G401 (cell line): ENCODE measurements around the gene LHFPL2. TPM values are rescaled to one million over a fixed set of nuclear protein-coding genes. Genes with fewer than 3 reads are reported as not detected.

Experiments used
- DNase-seq: peaks from one replicate; pipeline ENCODE4 v3.0.0-alpha.2; 2015; ENCODE audit warnings: low spot score
- in situ Hi-C: cut with HindIII; loops from 2 replicates; pipeline ENCODE4 v1.10.0; 2016; ENCODE audit warnings: low sequenced_read_pairs, mixed read lengths
- total RNA-seq: library from RNA; depleted of rRNA; stranded (reverse); fragments of >200 nt; shearing (Covaris generic); gene quantifications from 2 replicates; pipeline ENCODE4 v1.2.3, GENCODE V29; 2014

Gene LHFPL2
- total RNA-seq, 1 experiment from 2014 or later: 7.5 TPM

DNA sequence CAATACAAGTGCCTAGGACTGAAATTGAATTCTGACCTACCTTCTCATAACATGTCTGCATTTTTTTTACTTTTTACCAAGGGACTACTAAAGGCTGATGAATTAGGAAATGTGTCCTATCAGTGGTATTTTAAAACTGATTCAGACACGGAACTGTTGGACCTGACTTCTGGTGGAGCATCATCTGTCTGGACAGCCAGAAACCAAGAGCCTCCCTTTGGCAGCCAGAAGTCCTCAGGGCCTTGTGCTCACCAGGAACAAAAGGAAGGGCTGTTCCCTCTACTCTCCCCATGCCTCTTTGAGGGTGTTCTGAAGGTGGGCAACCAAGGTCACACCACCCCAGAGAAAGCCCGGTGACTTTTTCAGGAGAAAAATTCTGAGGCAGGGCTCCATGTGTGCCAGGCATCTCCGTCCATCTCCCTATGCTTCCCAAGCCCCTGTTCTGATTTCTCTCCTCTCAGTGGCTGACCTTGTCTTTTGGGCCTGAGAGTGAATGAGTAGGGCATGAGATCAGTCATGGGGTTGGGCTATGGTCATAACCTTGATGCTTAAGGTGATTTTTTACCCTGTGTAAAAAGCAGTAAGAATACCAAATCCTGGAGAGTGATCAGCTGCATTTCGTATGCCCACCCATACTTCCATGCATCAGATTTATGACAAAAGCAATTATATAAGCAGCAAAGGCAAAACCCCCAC, 144.5 kb downstream of the LHFPL2 start:
- in situ Hi-C loops: no loop called here
- DNase-seq: no peak

DNA sequence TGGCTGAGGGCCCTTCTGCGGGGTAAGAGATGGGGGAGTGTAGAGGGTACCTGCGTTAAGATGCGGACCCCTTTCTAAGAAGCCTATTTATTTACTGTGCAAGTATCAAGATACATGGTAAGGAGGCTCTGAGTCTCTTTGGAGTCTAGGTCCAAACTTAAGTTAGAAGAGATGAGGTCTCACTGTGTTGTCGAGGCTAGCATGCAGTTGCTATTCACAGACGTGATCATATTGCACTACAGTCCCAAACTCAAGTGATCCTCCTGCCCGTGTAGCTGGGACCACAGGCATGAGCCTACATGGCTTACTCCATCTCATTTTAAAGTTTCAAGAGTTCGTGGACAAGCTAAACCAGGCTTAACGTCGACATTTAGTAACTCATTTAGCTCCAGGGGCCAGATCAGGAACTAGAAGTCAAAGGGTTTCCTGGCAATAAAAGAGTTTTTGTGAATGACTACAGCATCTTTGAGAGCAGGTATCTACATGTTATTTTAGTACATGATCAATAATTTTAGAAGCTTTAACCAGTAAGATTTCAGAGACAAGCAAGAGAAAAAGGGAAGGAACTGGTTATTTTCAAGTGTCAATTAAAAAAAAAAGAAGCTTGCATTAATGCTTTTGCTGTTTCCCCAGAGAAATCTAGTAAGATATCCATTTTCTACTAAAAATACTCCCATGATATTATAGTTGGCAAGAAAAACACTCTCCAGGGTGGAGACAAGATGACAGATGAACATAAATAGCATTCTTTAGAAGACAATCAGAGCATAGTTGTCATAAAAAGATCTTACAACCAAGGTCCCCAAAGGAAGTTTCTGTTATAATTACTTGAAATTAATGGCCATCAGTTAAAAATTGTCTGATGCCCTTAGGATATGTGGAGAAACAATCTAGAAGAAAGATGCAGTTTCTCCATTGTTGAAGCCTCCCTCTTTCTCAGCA, 146.9 kb downstream of the LHFPL2 start:
- in situ Hi-C loops: no loop called here
- DNase-seq: no peak

GRCh38 chr5:78500871-78501270, 147.7 kb downstream of the LHFPL2 start:
- DNase-seq: no peak
- in situ Hi-C loops: no loop called here

GRCh38 chr5:78500028-78500427, 148.5 kb downstream of the LHFPL2 start:
- DNase-seq: no peak
- in situ Hi-C loops: no loop called here

DNA sequence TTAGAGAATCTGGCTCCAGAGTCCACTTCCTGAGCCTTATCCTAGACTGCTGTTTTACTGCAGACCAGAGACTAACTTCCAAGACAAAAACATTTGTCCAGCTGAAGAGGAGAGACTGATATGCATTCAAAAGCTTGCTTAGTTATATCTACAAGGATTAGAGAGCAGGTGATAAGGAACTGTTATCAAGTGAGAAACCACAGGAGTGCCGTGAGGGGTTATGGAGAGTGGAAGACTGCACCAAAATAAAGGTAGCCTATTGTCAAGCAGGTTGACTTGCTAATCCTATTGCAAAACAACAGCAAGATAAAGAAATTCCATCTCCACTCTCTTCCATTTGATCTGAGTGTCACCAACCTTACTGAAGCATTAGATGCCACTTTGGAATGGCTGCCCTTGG, 149.1 kb downstream of the LHFPL2 start:
- no peak for DNase-seq
- in situ Hi-C loops: no loop called here

GRCh38 chr5:78497573-78498533, 150.7 kb downstream of the LHFPL2 start:
- DNase-seq: peak; percentile 70
- in situ Hi-C loops: no loop called here

- in situ Hi-C loops: no loop called here
- no peak for DNase-seq
Measured at GRCh38 chr5:78496373-78496772, 152.2 kb downstream of the LHFPL2 start.

DNA sequence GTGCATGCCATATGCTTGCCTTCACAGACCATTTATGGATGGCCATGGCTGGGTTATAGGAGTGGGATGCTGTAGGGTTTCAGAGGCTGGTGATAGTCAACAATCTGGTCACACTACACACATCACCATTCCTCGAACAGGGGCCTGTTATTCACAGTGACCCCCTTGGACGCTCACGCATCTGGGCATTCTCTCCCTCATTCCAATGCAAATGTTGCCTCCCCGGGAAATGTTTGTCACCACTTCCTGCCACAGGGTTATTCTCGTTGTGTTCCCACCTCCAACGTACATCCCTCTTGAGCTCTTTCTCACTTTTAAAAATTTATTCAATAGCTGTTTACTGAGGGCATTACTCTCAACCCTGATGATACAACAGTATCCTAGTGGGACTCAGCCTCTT, 152.8 kb downstream of the LHFPL2 start:
- in situ Hi-C loops: no loop called here
- no peak for DNase-seq

GRCh38 chr5:78492650-78493049, 155.9 kb downstream of the LHFPL2 start:
- in situ Hi-C loops: no loop called here
- DNase-seq: no peak

DNA sequence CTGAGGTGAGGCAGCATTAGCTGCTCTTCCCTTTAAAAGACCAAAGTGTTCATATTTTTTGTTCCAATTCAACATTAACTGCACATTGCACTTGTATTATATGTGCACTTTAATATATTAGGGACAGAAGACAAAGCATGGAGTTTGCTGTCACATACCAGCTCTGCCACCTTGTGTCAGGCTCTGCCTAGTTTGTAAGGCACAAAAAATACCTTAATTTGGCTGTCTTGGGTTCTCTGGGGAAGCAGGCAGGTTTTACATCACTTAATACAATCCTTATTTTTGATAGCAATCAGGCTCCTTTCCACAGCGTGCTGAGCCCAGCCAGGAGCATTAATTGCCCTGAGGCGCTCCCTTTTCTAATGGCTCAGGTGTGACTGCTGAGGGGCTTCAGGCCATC, 156.3 kb downstream of the LHFPL2 start:
- DNase-seq: no peak
- in situ Hi-C loops: no loop called here

DNA sequence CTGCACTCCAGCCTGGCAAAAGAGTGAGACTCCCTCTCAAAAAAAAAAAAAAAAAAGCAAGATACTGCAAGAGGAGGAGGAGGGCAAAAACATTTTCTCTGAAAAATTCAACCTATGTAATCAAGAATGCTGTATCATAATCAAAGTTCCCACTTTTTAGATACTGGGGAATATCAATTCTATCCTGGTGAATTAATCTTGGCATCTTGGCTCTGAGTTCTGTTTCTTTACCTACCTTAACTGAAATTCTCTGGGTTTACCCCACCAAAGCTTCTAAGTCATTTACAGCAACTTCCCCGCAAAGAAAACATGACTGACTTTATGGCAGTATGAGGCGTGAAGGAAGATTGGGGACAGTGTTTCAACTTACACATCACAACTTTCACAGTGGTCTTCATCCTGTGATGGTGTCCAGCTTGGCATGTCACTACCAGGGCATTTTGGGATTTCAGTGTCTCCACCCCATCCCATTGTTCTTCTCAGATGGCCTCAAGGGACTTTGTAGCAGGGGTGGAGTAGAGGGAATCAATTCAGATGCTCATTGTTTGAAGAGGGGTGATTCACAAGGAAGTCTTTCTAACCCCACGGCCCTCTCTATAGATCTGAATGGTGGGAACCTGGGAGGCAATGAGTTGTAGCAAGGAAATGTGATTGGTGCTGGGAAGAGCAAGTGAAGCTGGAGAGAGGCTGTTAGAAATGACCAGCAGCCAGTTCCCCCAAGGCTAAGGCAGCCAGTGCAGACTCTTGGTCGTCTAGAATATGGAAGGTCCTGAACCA, 157.7 kb downstream of the LHFPL2 start:
- no peak for DNase-seq
- in situ Hi-C loops: no loop called here

GRCh38 chr5:78487846-78488245, 160.7 kb downstream of the LHFPL2 start:
- in situ Hi-C loops: no loop called here
- no peak for DNase-seq

GRCh38 chr5:78486218-78486617, 162.4 kb downstream of the LHFPL2 start:
- in situ Hi-C loops: no loop called here
- no peak for DNase-seq

DNA sequence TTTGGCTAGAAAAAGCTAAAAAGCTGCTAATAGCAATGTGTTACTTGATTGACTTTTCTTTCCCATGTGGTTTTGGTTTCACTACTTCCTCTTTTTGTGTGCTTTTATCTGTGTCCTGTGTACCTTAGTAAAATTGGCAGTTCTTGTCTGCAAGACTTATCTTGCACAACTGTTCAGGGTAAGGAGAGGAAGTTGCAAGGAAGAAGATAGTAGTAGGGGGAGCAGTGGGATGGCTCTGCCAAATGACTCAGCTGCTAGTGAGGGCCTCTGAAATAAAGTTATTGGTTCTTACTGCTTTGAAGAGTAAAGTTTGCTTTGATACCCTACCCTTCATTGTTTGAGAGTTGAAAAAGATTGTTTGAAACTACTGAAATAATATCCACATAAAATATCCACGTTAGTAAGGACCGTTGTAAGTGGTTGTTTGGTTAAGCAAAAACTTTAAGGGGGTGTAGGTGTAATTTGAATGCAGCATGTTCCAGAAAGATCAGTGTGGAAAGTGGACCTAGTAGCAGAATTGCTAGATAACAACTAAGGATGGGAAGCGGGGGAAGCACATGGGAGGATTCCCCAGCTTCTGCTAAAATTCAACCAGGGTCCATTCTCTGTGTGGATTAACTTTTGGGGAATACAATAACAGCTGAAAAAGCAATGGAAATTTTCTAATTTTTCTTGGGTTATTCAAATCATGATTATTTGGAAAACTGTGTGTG, 164.6 kb downstream of the LHFPL2 start:
- in situ Hi-C loops: no loop called here

GRCh38 chr5:78482948-78483347, 165.6 kb downstream of the LHFPL2 start:
- in situ Hi-C loops: no loop called here
- DNase-seq: no peak

More for the DNA sequence above, 164.6 kb downstream of the LHFPL2 start:
- no peak for DNase-seq

DNA sequence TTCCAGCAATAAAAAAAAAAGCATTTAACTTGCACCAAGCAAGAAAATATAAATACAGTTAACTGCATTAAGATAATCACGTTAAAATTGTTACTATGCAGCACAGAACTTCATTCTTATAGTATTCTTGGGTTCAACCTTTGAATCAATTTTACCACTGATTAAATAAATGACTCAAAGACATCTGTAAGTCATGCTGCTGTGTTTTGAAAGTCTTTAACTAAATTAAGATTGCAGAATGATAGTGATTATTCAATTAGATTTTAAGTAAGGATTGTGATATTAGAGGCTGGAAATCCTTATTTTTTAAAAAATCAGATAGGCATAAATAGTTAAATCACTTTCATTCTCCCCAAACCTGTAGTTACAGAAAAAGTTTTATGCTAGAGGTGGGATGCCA, 171.8 kb downstream of the LHFPL2 start:
- in situ Hi-C loops: no loop called here

GRCh38 chr5:78475370-78475769, 173.2 kb downstream of the LHFPL2 start:
- in situ Hi-C loops: no loop called here
- DNase-seq: no peak

More for the DNA sequence above, 171.8 kb downstream of the LHFPL2 start:
- DNase-seq: no peak

GRCh38 chr5:78473751-78474150, 174.8 kb downstream of the LHFPL2 start:
- in situ Hi-C loops: no loop called here
- DNase-seq: no peak
